Skeletal muscle cell (primary cell): ENCODE results near the gene KIRREL3.

Experiments
- DNase-seq: peaks from one replicate; pipeline ENCODE4 v3.0.0-alpha.2; 2010; ENCODE audit warnings: low read depth
- H3K4me3 ChIP-seq: 2 replicates; pipeline ENCODE4 v1.5.1; 2011; ENCODE audit warnings: low read depth, mild to moderate bottlenecking, control low read depth, low read length, moderate library complexity

Gene KIRREL3

DNA sequence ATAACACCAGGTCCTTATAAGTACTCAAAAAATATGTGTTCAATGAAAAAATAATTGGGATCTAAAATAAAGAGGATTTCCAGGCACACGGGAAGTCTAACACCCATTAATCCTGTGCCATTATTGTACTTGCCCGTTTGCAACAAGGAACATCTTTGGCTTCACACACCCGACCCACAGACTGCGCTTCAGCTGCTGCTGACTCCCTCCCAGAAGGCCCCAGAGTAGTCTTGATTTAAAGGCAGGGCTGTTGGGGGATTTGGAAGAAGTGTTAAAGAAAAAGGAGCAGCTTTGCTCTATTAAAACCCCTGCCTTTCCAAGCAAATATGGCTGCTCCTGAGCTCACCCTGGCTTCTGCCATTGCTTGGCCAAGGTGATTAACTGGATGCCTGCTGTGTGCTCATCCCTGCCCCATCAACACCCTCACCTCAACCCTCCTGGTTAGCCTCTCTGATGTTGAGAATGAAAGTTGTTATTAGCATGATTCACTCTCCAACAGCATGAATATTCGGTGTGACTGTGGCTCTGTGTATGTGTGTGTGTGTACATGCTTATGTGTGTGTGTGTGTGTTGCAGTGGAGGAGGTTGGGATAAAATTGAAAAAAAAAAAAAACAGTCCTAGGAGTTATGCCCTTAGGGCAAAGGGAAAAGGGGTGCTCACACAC, 76.1 kb downstream of the KIRREL3 start:
- no peak for DNase-seq
- H3K4me3 ChIP-seq = no peak overlapping the region

DNA sequence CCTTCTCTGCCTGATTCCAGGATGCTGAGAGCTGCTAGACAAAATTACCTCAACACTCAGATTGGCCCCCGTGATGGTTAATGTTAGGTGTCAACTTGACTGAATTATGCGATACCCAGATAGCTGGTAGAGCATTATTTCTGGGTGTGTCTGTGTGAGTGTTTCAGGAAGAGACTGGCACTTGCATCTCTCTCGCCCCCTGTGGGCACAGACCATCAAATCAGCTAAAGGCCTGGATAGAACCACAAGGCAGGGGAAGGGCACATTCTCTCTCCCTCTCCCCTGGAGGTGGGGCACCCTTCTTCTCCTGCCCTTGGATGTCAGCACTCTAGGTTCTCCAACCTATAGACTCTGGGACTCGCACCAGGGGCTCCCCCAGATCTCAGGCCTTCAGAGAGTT, 79.7 kb downstream of the KIRREL3 start:
- DNase-seq = no peak
- H3K4me3 ChIP-seq = no peak overlapping the region

GRCh38 chr11:126919147-126919823, 81.3 kb downstream of the KIRREL3 start:
- DNase-seq = no peak
- no peak overlapping the region for H3K4me3 ChIP-seq

GRCh38 chr11:126918556-126918955, 82.0 kb downstream of the KIRREL3 start:
- no peak for DNase-seq

DNA sequence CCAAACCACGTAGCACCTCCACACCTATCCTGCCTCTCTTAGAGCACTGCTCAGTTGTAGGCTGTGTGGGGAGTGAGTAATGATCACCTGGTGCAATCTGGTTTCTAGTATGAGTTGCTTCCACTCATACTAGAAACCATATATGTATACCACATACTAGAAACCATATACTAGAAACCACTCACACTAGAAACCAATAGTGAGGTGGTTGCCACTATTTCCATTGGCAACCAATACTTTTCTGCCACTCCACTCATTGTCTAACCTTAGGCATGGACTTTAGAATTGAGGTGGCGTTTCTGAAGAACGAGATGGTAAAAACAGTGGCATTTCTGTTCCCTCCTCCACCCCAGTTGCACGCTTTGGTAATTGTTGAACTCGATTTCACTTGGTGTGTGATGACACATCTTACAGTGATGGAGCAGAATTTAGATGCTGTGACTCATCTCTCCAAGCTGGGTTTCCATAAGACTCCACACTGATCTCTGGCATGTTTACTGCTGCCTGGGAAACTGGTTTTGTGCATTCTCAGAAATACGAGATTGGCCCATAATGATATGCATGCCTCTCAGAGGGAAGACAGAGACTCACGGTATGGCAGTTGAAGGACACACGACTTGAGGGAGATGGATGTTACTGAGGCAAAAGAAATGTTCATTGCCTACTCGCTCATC, 82.9 kb downstream of the KIRREL3 start:
- peak; percentile 93 for DNase-seq
- H3K4me3 ChIP-seq = no peak overlapping the region

More at GRCh38 chr11:126918556-126918955, 82.0 kb downstream of the KIRREL3 start:
- H3K4me3 ChIP-seq = no peak overlapping the region

GRCh38 chr11:126915430-126915829, 85.1 kb downstream of the KIRREL3 start:
- no peak for DNase-seq
- no peak overlapping the region for H3K4me3 ChIP-seq

DNA sequence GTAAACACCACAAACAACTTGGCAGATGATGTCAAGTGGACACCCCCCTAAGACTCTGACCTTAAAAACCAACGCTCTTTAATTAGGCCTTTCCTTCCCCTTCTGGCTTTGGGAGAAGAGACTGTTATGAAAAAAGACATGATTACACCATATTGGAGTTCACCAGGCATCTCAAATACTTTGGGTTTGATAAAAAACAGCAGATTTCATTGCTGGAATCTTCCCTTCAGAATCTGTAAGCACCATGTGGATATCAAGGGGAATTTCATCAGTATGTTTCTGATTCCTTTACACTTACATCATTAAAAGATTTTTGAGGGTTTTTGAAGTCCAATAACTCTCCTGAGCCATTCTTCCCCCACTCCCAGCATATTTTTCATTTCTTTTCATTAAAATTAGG, 85.6 kb downstream of the KIRREL3 start:
- H3K4me3 ChIP-seq = no peak overlapping the region

DNA sequence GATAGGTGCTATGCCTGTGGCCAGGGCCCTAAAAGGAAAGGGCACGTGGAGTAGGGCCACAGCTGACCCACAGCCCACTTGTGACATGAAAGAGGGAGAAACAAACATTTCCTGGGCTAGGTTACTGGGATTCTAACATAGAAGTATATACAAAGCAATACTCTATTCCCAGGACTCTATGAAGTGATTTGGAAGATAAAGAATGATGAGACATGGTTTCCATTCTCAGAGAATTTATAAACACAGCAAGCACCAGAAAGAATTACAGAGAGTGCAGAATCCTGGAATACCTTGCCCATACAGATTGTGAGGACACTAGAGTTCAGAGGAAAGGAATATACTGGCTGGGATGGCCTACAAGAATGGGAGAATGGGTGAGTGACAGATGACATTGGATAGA, 86.4 kb downstream of the KIRREL3 start:
- no peak overlapping the region for H3K4me3 ChIP-seq
- DNase-seq = no peak

More for the DNA sequence above, 85.6 kb downstream of the KIRREL3 start:
- no peak for DNase-seq

DNA sequence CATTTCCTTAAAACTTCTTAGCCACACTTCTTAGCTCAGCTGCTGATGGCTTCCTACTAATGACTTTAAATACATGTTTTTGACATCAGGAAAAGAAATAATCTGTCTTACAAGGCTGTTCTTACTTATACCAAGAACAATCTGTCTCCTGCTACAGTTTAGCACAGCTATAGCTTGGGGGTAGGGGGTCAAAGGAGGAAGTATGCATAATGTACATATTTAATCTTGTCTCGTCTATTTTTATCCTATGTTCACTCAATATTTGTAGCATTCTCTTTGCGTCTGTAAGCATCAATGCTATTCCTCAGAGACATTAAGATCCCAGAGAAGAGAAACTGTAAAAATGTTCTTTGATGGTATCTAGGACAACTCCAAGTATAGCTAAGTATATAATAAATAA, 96.0 kb downstream of the KIRREL3 start:
- no peak overlapping the region for H3K4me3 ChIP-seq
- no peak for DNase-seq

DNA sequence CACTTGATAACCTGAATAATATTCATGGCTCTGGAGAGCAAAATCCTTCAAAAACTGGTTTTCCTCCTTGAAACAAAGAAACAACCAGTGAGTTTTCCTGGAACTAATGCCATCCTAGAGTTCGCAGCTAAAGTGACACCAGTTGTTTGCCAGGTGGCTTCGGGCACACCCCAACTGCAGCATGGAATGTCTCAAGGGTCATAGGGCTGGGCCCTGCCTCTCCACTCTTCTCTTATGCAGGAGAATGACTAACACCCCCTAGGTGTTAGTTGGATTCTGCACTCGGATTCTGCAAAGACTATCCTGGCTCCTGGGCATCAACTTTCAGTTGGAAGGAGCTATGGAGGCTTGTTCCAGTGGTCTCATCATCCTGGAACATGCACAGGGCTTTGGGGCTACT, 98.8 kb downstream of the KIRREL3 start:
- DNase-seq = no peak
- no peak overlapping the region for H3K4me3 ChIP-seq

- no peak for DNase-seq
- no peak overlapping the region for H3K4me3 ChIP-seq
Measured at GRCh38 chr11:126899961-126900748, 100.4 kb downstream of the KIRREL3 start.

DNA sequence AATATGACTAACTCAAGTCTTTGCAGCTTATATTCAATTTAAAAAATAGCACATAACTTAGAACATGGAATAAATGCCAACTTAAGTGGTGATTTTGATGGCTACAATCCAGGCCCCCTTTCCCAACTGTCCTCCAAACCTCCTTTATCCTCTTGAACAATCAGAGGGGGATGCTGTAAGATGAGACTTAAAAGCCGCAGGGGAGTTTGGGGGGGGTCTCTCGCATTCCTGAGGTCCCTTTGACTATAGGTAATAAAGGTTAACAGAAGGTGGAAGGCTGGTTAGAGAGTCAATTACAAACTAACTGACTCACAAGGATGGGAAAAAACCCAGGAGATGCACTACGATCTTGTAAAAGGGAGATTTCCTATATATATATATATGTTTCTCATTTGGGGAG, 101.8 kb downstream of the KIRREL3 start:
- DNase-seq = no peak
- H3K4me3 ChIP-seq = no peak overlapping the region

- no peak overlapping the region for H3K4me3 ChIP-seq
- no peak for DNase-seq
Measured at GRCh38 chr11:126897430-126897829, 103.1 kb downstream of the KIRREL3 start.

DNA sequence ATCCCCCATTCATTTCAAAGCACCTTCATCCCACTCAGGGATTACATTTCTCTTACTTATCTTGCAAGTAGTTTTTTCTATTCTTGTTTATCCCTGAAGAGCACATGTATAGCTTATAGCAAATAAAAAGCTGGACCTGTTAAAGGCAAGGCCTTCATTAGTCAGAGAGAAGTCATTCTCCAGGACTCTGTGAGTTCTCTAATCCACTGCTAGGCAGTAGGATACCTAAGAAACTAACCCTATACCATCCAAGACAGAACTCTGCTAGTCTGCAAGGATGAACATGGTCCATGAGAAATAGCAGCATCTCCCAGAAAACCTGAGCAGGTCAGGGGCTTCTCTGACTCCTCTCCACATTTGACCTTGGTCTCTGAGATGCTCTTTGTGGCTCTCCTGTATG, 104.5 kb downstream of the KIRREL3 start:
- DNase-seq = no peak
- no peak overlapping the region for H3K4me3 ChIP-seq

GRCh38 chr11:126893796-126894195, 106.8 kb downstream of the KIRREL3 start:
- no peak for DNase-seq
- no peak overlapping the region for H3K4me3 ChIP-seq

GRCh38 chr11:126892756-126893155, 107.8 kb downstream of the KIRREL3 start:
- no peak overlapping the region for H3K4me3 ChIP-seq
- DNase-seq = no peak

- DNase-seq = no peak
- no peak overlapping the region for H3K4me3 ChIP-seq
Measured at GRCh38 chr11:126891556-126892217, 108.9 kb downstream of the KIRREL3 start.

DNA sequence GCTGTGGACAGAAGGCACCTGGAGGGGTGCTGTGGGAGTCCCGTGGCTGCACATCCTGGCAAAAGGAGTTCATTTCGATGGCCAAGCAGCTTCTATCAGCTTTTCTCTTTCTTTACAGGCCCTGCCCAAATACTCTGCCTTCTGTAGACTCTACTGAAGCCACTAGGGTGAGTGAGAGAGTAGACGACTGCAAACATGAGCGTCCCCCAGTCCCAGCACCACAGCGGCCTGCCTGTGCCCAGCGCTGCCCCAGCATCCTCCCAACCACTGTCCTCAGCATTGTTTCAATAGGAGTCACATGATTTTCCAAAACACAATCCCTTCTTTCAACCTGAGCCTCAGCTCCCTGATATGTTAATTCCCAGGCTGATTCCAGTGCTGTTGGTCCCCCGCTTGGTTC, 110.0 kb downstream of the KIRREL3 start:
- H3K4me3 ChIP-seq = no peak overlapping the region
- no peak for DNase-seq

DNA sequence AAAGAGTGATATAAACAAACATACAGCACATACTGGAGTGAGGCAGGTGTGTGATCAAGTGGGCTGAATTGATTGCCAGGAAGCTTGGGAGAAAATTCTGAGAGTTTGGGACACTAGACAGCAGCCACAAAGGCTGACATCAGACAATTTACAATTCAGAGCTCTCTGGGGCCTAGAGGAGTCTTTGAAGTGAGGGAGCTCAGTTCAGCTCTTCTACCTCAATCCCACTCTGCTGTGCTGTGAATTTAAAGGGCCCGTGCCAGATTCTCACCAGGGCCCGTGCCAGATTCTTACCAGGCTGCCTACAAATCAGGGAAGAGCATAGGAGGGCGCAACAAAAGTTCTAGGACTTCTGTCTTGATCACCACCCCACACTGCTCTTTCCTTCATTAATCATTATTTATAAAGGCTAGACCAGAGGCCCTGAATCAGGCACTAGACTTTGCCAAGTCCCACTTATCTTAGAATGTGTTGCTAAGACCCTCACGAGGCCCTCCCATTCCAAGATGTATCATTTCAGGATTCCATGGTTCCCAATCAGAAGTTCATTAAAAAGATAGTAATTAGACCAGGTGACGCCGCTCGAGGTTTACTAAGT, 112.4 kb downstream of the KIRREL3 start:
- no peak for DNase-seq
- H3K4me3 ChIP-seq = no peak overlapping the region
